Measurements from ENCODE around the gene GUCY1A2. TPM values are rescaled to one million over a fixed set of nuclear protein-coding genes. Genes with fewer than 3 reads are reported as not detected.

GUCY1A2 gene
- total RNA-seq, 1 experiment from 2014 or later: 0.55 TPM

GRCh38 chr11:106990331-106990730, 27.9 kb downstream of the GUCY1A2 start:
- H3K4me1 ChIP-seq (ENCODE audit: insufficient read depth, low read length): no peaks in the 10 kb centered on the region
- H2AFZ ChIP-seq (ENCODE audit: low read length): no peak overlapping the region
- Mint-ChIP-seq H3K4me1 (no peaks in the 10 kb centered on the region), H3K36me3 (ENCODE audit: insufficient read depth in 1 of 3, low read depth in 3 of 3) (no peaks in the 10 kb centered on the region), H3K9me3 (no peaks in the 10 kb centered on the region), H3K27ac (0 out of 7 replicates have a peak overlapping the region, but pooled peaks of 1 of the 3 experiments have one; percentile 12), H3K27me3 (ENCODE audit: low read depth) (no peaks in the 10 kb centered on the region), H3K4me3 (no peak overlapping the region)
- H3K27me3 ChIP-seq (ENCODE audit: insufficient read depth, low read length): no peaks in the 10 kb centered on the region
- H3K9me3 ChIP-seq (ENCODE audit: control insufficient read depth, low read depth, low read length): no peaks in the 10 kb centered on the region
- H3K79me2 ChIP-seq (ENCODE audit: insufficient read depth, low read length): no peaks in the 10 kb centered on the region
- H3K4me2 ChIP-seq (ENCODE audit: insufficient read depth, insufficient read length, low read length): no peak overlapping the region
- no peak overlapping the region for H3K27ac ChIP-seq (ENCODE audit: insufficient read length, low read depth, low read length)
- no peaks in the 10 kb centered on the region for H3K79me1 ChIP-seq (ENCODE audit: insufficient read depth, low read depth, low read length, poor library complexity, severe bottlenecking)
- no peak overlapping the region for H3T11ph ChIP-seq (ENCODE audit: low read length)
- H3K4ac ChIP-seq (ENCODE audit: low read depth, low read length): no peak overlapping the region
- H2BK15ac ChIP-seq (ENCODE audit: low read depth, low read length): no peak overlapping the region
- no peak overlapping the region for H2BK20ac ChIP-seq (ENCODE audit: low read depth, low read length, poor library complexity, severe bottlenecking)
- H4K91ac ChIP-seq (ENCODE audit: insufficient read length, low read depth, low read length): no peak overlapping the region
- no peak overlapping the region for H3K56ac ChIP-seq (ENCODE audit: insufficient read length, low read depth, low read length)
- H2BK12ac ChIP-seq (ENCODE audit: insufficient read length, low read depth, low read length): no peak overlapping the region
- H2BK5ac ChIP-seq (ENCODE audit: insufficient read length, low read length): no peak overlapping the region
- no peaks in the 10 kb centered on the region for H4K20me1 ChIP-seq (ENCODE audit: control insufficient read depth, insufficient read depth, insufficient read length)
- H3K23me2 ChIP-seq (ENCODE audit: insufficient read length, low read depth, low read length, poor library complexity, severe bottlenecking): no peaks in the 10 kb centered on the region
- H3K9ac ChIP-seq (ENCODE audit: extremely low read depth, insufficient read length, low read length): no peak overlapping the region
- WGBS (ENCODE audit: extremely low coverage, insufficient read length, low lambda C conversion rate): no CpG with 5 or more reads among the region's 10 CpGs
- no peak overlapping the region for H3K23ac ChIP-seq (ENCODE audit: insufficient read length, low read depth, low read length)
- H2BK120ac ChIP-seq (ENCODE audit: low read depth, low read length, poor library complexity, severe bottlenecking): no peak overlapping the region
- H3K14ac ChIP-seq (ENCODE audit: insufficient read depth, low read length): no peak overlapping the region
- H4K8ac ChIP-seq (replicated peaks; ENCODE audit: insufficient read length, low read depth, low read length): no peak overlapping the region
- no peak overlapping the region for H4K5ac ChIP-seq (ENCODE audit: insufficient read length, low read depth, low read length)
- H2AK5ac ChIP-seq (ENCODE audit: insufficient read length, low read length): no peak overlapping the region
- DNase-seq: no peak
- no peak overlapping the region for H3K18ac ChIP-seq (ENCODE audit: insufficient read length, low read depth, low read length)
- TF ChIP-seq, protein P1, sequence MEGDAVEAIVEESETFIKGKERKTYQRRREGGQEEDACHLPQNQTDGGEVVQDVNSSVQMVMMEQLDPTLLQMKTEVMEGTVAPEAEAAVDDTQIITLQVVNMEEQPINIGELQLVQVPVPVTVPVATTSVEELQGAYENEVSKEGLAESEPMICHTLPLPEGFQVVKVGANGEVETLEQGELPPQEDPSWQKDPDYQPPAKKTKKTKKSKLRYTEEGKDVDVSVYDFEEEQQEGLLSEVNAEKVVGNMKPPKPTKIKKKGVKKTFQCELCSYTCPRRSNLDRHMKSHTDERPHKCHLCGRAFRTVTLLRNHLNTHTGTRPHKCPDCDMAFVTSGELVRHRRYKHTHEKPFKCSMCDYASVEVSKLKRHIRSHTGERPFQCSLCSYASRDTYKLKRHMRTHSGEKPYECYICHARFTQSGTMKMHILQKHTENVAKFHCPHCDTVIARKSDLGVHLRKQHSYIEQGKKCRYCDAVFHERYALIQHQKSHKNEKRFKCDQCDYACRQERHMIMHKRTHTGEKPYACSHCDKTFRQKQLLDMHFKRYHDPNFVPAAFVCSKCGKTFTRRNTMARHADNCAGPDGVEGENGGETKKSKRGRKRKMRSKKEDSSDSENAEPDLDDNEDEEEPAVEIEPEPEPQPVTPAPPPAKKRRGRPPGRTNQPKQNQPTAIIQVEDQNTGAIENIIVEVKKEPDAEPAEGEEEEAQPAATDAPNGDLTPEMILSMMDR (conservative IDR thresholded peaks at IDR 0.05): no peak

Data from H9 (cell line).